ENCODE data around the gene HOXC11. TPM values are rescaled to one million over a fixed set of nuclear protein-coding genes. Genes with fewer than 3 reads are reported as not detected.

HOXC11 gene
- total RNA-seq, 1 donor from 2014 or later, result 2.4 TPM

- DNase-seq, result no peak
Observed at GRCh38 chr12:53942467-53942997, 30.4 kb upstream of the HOXC11 start.

GRCh38 chr12:53944209-53944608 lies 28.7 kb upstream of the HOXC11 start:
- DNase-seq, result no peak

- DNase-seq, result no peak
Observed at GRCh38 chr12:53944907-53945847, 27.7 kb upstream of the HOXC11 start.

- DNase-seq, result no peak
Observed at GRCh38 chr12:53947743-53948142, 25.2 kb upstream of the HOXC11 start.

GRCh38 chr12:53948650-53949593 lies 24.0 kb upstream of the HOXC11 start:
- no peak for DNase-seq

GRCh38 chr12:53949631-53950436 lies 23.1 kb upstream of the HOXC11 start:
- DNase-seq, result no peak

GRCh38 chr12:53950437-53950773 lies 22.5 kb upstream of the HOXC11 start:
- DNase-seq, result no peak

GRCh38 chr12:53950789-53951576 lies 21.9 kb upstream of the HOXC11 start:
- no peak for DNase-seq

GRCh38 chr12:53951577-53952334 lies 21.2 kb upstream of the HOXC11 start:
- DNase-seq, result no peak

- no peak for DNase-seq
Observed at GRCh38 chr12:53952335-53952694, 20.6 kb upstream of the HOXC11 start.

- no peak for DNase-seq
Observed at GRCh38 chr12:53952871-53953734, 19.8 kb upstream of the HOXC11 start.

GRCh38 chr12:53953831-53954693 lies 18.9 kb upstream of the HOXC11 start:
- DNase-seq, result no peak

GRCh38 chr12:53954694-53955035 lies 18.3 kb upstream of the HOXC11 start, which contains the start of gene HOXC12:
Gene HOXC12 (plus strand): TSS chr12:53954903. CDS start chr12:53954930, 27 bp downstream.
- DNase-seq, result no peak

GRCh38 chr12:53955036-53955775 lies 17.7 kb upstream of the HOXC11 start:
- no peak for DNase-seq

- no peak for DNase-seq
Observed at GRCh38 chr12:53955776-53956250, 17.1 kb upstream of the HOXC11 start.

- DNase-seq, result no peak
Observed at GRCh38 chr12:53956251-53956887, 16.6 kb upstream of the HOXC11 start.

All from skin of body (tissue), 2 donors.